NOMO-1 treated with dmso at 0.1 percent for 144 hours (cell line): ENCODE data around the gene ACOXL.
A peak's percentile ranks its signal among the peaks of the same experiment; 100 is the strongest.

Source experiments
- DNase-seq: peaks from one replicate; lab custom pipeline; 2025; ENCODE audit not compliant: unreplicated experiment; lab: John Stamatoyannopoulos, UW

Gene ACOXL

GRCh38 chr2:110872521-110872920 is 140.1 kb downstream of the ACOXL start:
- no peak for DNase-seq

- DNase-seq, result no peak
Measured at GRCh38 chr2:110873056-110873502, 140.7 kb downstream of the ACOXL start.

GRCh38 chr2:110873597-110874452 is 141.5 kb downstream of the ACOXL start:
- DNase-seq, result no peak

- peak; percentile 66 for DNase-seq
Measured at GRCh38 chr2:110874453-110875383, 142.3 kb downstream of the ACOXL start.

GRCh38 chr2:110875384-110875725 is 143.0 kb downstream of the ACOXL start:
- no peak for DNase-seq

GRCh38 chr2:110876167-110876999 is 144.0 kb downstream of the ACOXL start:
- no peak for DNase-seq

GRCh38 chr2:110877031-110877827 is 144.9 kb downstream of the ACOXL start:
- no peak for DNase-seq

- no peak for DNase-seq
Measured at GRCh38 chr2:110878150-110878549, 145.8 kb downstream of the ACOXL start.

GRCh38 chr2:110881908-110882307 is 149.5 kb downstream of the ACOXL start:
- DNase-seq, result no peak

GRCh38 chr2:110883406-110883805 is 151.0 kb downstream of the ACOXL start:
- no peak for DNase-seq

- no peak for DNase-seq
Measured at GRCh38 chr2:110885256-110885655, 152.9 kb downstream of the ACOXL start.

GRCh38 chr2:110886826-110887573 is 154.6 kb downstream of the ACOXL start:
- no peak for DNase-seq

- no peak for DNase-seq
Measured at GRCh38 chr2:110888411-110888810, 156.0 kb downstream of the ACOXL start.

- DNase-seq, result no peak
Measured at GRCh38 chr2:110891626-110892025, 159.3 kb downstream of the ACOXL start.

- DNase-seq, result no peak
Measured at GRCh38 chr2:110896226-110896625, 163.9 kb downstream of the ACOXL start.

GRCh38 chr2:110897966-110898365 is 165.6 kb downstream of the ACOXL start:
- no peak for DNase-seq

- no peak for DNase-seq
Measured at GRCh38 chr2:110900191-110900590, 167.8 kb downstream of the ACOXL start.

- no peak for DNase-seq
Measured at GRCh38 chr2:110903548-110903947, 171.2 kb downstream of the ACOXL start.

GRCh38 chr2:110904116-110904778 is 171.9 kb downstream of the ACOXL start:
- no peak for DNase-seq
